HEK293 (cell line): ENCODE results near the gene BTF3.

Experiments
- ZNF23 ChIP-seq: fragments of 450-650 bp; formaldehyde crosslinking; IDR thresholded peaks from 2 replicates; pipeline ENCODE4 v1.5.1; 2016; ENCODE audit warnings: missing biosample characterization, missing genetic modification characterization, borderline replicate concordance
- ZNF580 ChIP-seq: fragments of 450-650 bp; formaldehyde crosslinking; IDR thresholded peaks from 2 replicates; pipeline ENCODE4 v1.5.1; 2016; ENCODE audit warnings: missing biosample characterization, missing genetic modification characterization
- ZNF777 ChIP-seq: fragments of 450-650 bp; formaldehyde crosslinking; IDR thresholded peaks from 2 replicates; pipeline ENCODE4 v1.5.1; 2017; ENCODE audit warnings: missing biosample characterization, missing genetic modification characterization, borderline replicate concordance
- TF ChIP-seq, protein P1 (sequence below): fragments of 450-650 bp; formaldehyde crosslinking; IDR thresholded peaks from 2 replicates; pipeline ENCODE4 v1.5.1; 2016; ENCODE audit warnings: missing biosample characterization, missing genetic modification characterization

DNA sequence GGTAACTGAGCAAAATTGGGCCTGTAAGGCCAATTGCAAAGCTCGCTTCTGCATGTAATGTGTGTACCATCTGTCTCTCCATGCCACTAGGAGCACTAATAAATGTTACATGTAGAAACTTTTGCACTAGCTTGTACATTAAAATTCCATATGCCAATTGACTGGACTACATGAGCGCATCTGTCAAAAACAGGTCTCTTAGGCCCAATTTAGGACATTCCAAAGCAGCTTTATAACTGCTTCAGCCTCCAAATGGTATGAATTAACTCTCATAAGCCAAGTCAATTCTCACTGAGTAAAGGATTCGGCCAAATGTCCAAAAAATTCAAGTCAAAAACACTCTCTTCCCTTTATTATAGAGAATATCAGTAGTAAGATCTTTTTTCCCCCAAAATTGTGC lies 26.1 kb upstream of the BTF3 start:
- TF ChIP-seq, protein P1, sequence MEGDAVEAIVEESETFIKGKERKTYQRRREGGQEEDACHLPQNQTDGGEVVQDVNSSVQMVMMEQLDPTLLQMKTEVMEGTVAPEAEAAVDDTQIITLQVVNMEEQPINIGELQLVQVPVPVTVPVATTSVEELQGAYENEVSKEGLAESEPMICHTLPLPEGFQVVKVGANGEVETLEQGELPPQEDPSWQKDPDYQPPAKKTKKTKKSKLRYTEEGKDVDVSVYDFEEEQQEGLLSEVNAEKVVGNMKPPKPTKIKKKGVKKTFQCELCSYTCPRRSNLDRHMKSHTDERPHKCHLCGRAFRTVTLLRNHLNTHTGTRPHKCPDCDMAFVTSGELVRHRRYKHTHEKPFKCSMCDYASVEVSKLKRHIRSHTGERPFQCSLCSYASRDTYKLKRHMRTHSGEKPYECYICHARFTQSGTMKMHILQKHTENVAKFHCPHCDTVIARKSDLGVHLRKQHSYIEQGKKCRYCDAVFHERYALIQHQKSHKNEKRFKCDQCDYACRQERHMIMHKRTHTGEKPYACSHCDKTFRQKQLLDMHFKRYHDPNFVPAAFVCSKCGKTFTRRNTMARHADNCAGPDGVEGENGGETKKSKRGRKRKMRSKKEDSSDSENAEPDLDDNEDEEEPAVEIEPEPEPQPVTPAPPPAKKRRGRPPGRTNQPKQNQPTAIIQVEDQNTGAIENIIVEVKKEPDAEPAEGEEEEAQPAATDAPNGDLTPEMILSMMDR, result no peak
- TF ChIP-seq ZNF777 (tag by site-specific recombination) (no peak), ZNF580 (tag by site-specific recombination) (no peak), ZNF23 (tag by site-specific recombination) (no peak)
